GM12878 (cell line): ENCODE measurements around the gene ESR2. TPM values are rescaled to one million over a fixed set of nuclear protein-coding genes. Genes with fewer than 3 reads are reported as not detected.

ENCODE experiments used
- ATAC-seq: fragments of 200-7000 bp; cut with Tn5 transposase; 3 replicates; pipeline ENCODE4 v1.9.1; 2020; ENCODE audit warnings: mild to moderate bottlenecking, moderate library complexity
- BruUV-seq: library from RNA; stranded (reverse); fragments of 400-500 nt; replicated peaks from 2 replicates; lab custom pipeline; 2021; lab: Mats Ljungman, UMichigan
- CTCF ChIA-PET: fragments of 300-600 bp; sonication (Branson Sonifier 250); formaldehyde crosslinking; extraction: SDS; loops from one replicate; lab custom pipeline; 2021; ENCODE audit warnings: inconsistent platforms; lab: Yijun Ruan, JAX
- POLR2A ChIA-PET: fragments of 350-600 bp; formaldehyde crosslinking; extraction: SDS; loops from one replicate; lab custom pipeline; 2021; ENCODE audit warnings: inconsistent platforms; lab: Charles Lee
- RAD21 ChIA-PET: fragments of 300-600 bp; sonication (Branson Sonifier 250); formaldehyde crosslinking; loops from one replicate; lab custom pipeline; 2023; ENCODE audit warnings: antibody characterized with exemption; ENCODE audit not compliant: unreplicated experiment; lab: Charles Lee
- SMC1A ChIA-PET: fragments of 300-600 bp; sonication (Branson Sonifier 250); formaldehyde crosslinking; loops from one replicate; lab custom pipeline; 2023; ENCODE audit not compliant: unreplicated experiment, uncharacterized antibody; lab: Charles Lee
- DNase-seq: peaks from one replicate; pipeline ENCODE4 v3.0.0-alpha.2; 2011; ENCODE audit warnings: low read depth, low spot score
- FAIRE-seq: peaks from 3 replicates; lab custom pipeline; 2011; peaks lifted over from hg19 to GRCh38; lab: Jason Lieb, UNC
- H2AFZ ChIP-seq: 2 replicates; pipeline ENCODE4 v1.6.0; 2011; ENCODE audit warnings: low read depth, low read length, control low read depth; ENCODE audit not compliant: control insufficient read depth
- H3K27ac ChIP-seq: 2 replicates; pipeline ENCODE4 v1.5.1; 2011; ENCODE audit warnings: control low read depth; ENCODE audit not compliant: control insufficient read depth, insufficient read depth
- H3K27me3 ChIP-seq, 2 experiments: replicated peaks in 1 of 2; 2 replicates each; pipeline versions ENCODE4 v1.6.0 to v1.6.1; 2011; ENCODE audit warnings: low read length in 1 of 2; ENCODE audit not compliant: control insufficient read depth in 2 of 2, insufficient read depth in 2 of 2
- H3K36me3 ChIP-seq, 2 experiments: 2 replicates each; pipeline ENCODE4 v1.5.1; 2011; ENCODE audit warnings: low read length in 1 of 2; ENCODE audit not compliant: control insufficient read depth in 2 of 2, insufficient read depth in 2 of 2
- H3K4me1 ChIP-seq: 2 replicates; pipeline ENCODE4 v1.6.1; 2011; ENCODE audit warnings: mild to moderate bottlenecking, low read length, moderate library complexity, mixed read lengths; ENCODE audit not compliant: control insufficient read depth, insufficient read depth
- H3K4me2 ChIP-seq: 2 replicates; pipeline ENCODE4 v1.6.0; 2011; ENCODE audit warnings: control low read depth; ENCODE audit not compliant: control insufficient read depth, insufficient read depth
- H3K4me3 ChIP-seq: fragments of 200-600 bp; sonication (generic); 2 replicates; pipeline ENCODE4 v1.5.1; 2016
- H3K79me2 ChIP-seq: 2 replicates; pipeline ENCODE4 v1.6.0; 2011; ENCODE audit warnings: low read length; ENCODE audit not compliant: control insufficient read depth, insufficient read depth
- H3K9ac ChIP-seq: 2 replicates; pipeline ENCODE4 v1.8.0; 2011; ENCODE audit warnings: low read length, control low read depth, mixed read lengths; ENCODE audit not compliant: control insufficient read depth, insufficient read depth
- H3K9me3 ChIP-seq: replicated peaks from 3 replicates; pipeline ENCODE4 v1.5.1; 2011; ENCODE audit warnings: mild to moderate bottlenecking, low read length; ENCODE audit not compliant: control insufficient read depth, insufficient read depth
- H4K20me1 ChIP-seq: 2 replicates; pipeline ENCODE4 v1.6.0; 2011; ENCODE audit not compliant: control insufficient read depth, insufficient read depth
- E2F8 ChIP-seq: fragments of 450-650 bp; IDR thresholded peaks from 2 replicates; pipeline ENCODE4 v1.6.1; 2018; ENCODE audit warnings: mild to moderate bottlenecking, low read depth, moderate library complexity; ENCODE audit not compliant: partially characterized antibody
- ESRRA ChIP-seq: IDR thresholded peaks from 2 replicates; pipeline ENCODE4 v1.6.1; 2012; ENCODE audit warnings: mild to moderate bottlenecking, low read length, improper control_type of control experiment
- NFYA ChIP-seq: IDR thresholded peaks from 2 replicates; pipeline ENCODE4 v1.6.1; 2011; ENCODE audit warnings: low read depth, mild to moderate bottlenecking, low read length, improper control_type of control experiment, borderline replicate concordance
- PAX5 ChIP-seq: IDR thresholded peaks from 2 replicates; pipeline ENCODE4 v1.6.1; 2011; ENCODE audit warnings: low read depth, low read length, borderline replicate concordance
- WGBS: methylation state at CpG from one replicate; pipeline ENCODE4 v1.1.6; 2016; ENCODE audit warnings: low lambda C conversion rate; ENCODE audit not compliant: insufficient replicate concordance, insufficient coverage; ENCODE audit errors: missing lambda C conversion rate; 5-methylcytosine and 5-hydroxymethylcytosine counted together
- in situ Hi-C: fragments of 300-500 bp; cut with MboI; formaldehyde crosslinking; loops from 9 replicates; pipeline ENCODE4 v1.14.3; 2018; ENCODE audit warnings: mixed read lengths
- intact Hi-C: fragments of 100-400 bp; cut with micrococcal nuclease; formaldehyde crosslinking; loops from one replicate; pipeline ENCODE4 v1.14.2; 2022; ENCODE audit not compliant: unreplicated experiment
- polyA plus RNA-seq, 11 experiments: library from polyadenylated mRNA; depleted of rRNA in 4 of 11; unstranded in 6 of 11; stranded (reverse) in 5 of 11; fragments of >200 nt; fragmentation: Nextera tagmentation in 4 of 11; fragmentation: Illumina TruSeq in 1 of 11; extraction: Ambion mirVana in 4 of 11; extraction: Trizol in 1 of 11; gene quantifications; 1 replicate in 1 of 11; 2 replicates in 10 of 11; pipeline versions ENCODE4 v1.2.1 to v1.2.3, GENCODE V29; 2011 to 2016; ENCODE audit warnings: inconsistent platforms in 2 of 11, missing spikeins in 2 of 11, low read depth in 1 of 11
- total RNA-seq, 4 experiments: library from RNA; depleted of rRNA in 3 of 4; stranded (reverse); fragments of >200 nt in 3 of 4; fragmentation: Illumina TruSeq in 1 of 4; extraction: Trizol in 1 of 4; gene quantifications; 2 replicates each; pipeline versions ENCODE4 v1.2.1 to v1.2.3, GENCODE V29; 2013 to 2021
- TF ChIP-seq, protein P1 (sequence below): fragments of 450-650 bp; IDR thresholded peaks from 2 replicates; pipeline ENCODE4 v1.6.1; 2017; ENCODE audit warnings: low read depth, mild to moderate bottlenecking, moderate library complexity

The ESR2 gene
- total and polyA plus RNA-seq, 10 of the 15 experiments (the other 5 are each of a cell fraction or from before 2014, with no cell fraction given): 0.29 to 2.6 (median 0.81) TPM

- WGBS: 95% methylated on average over 8 of the region's 8 CpGs
- POLR2A ChIA-PET: interaction anchor here (0.6 to 0.7 kb wide), 3 partner anchors 9 to 145 kb away, joined by 3 read pairs; no protein-coding TSS in a partner anchor
- SMC1A ChIA-PET: interaction anchor here (0.7 kb wide), 1 partner anchor 16 kb away, joined by 3 read pairs; no protein-coding TSS in a partner anchor
- no peak overlapping the region for H3K4me2 ChIP-seq
- FAIRE-seq (no peak), DNase-seq (no peak), ATAC-seq (no peak)
- no peak overlapping the region for H2AFZ ChIP-seq
- H3K4me3 ChIP-seq: no peak overlapping the region
- no TSS peak for BruUV-seq
- peaks cover 3 to 9% of the 10 kb centered on the region in 2 experiments for H3K36me3 ChIP-seq
- no peaks in the 10 kb centered on the region for H3K9me3 ChIP-seq
- CTCF ChIA-PET: interaction anchor here (0.7 to 0.9 kb wide), 3 partner anchors 9 to 145 kb away, joined by 3 to 8 read pairs (median 4); partner anchors contain the start of gene ESR2
- TF ChIP-seq PAX5 (no peak), ESRRA (no peak), NFYA (no peak), E2F8 (no peak)
- TF ChIP-seq, protein P1, sequence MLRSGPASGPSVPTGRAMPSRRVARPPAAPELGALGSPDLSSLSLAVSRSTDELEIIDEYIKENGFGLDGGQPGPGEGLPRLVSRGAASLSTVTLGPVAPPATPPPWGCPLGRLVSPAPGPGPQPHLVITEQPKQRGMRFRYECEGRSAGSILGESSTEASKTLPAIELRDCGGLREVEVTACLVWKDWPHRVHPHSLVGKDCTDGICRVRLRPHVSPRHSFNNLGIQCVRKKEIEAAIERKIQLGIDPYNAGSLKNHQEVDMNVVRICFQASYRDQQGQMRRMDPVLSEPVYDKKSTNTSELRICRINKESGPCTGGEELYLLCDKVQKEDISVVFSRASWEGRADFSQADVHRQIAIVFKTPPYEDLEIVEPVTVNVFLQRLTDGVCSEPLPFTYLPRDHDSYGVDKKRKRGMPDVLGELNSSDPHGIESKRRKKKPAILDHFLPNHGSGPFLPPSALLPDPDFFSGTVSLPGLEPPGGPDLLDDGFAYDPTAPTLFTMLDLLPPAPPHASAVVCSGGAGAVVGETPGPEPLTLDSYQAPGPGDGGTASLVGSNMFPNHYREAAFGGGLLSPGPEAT: no peak
- H3K4me1 ChIP-seq: no peaks in the 10 kb centered on the region
- H4K20me1 ChIP-seq: no peaks in the 10 kb centered on the region
- no peak overlapping the region for H3K9ac ChIP-seq
- H3K79me2 ChIP-seq: no peaks in the 10 kb centered on the region
- intact Hi-C loops (no loop called here), in situ Hi-C loops (no loop called here)
- H3K27me3 ChIP-seq: no peaks in the 10 kb centered on the region
- RAD21 ChIA-PET: no interaction called here
- no peak overlapping the region for H3K27ac ChIP-seq
These were observed 144.2 kb downstream of the ESR2 start for GRCh38 chr14:64149921-64150320.
